ENCODE results near the gene CAPS2. TPM values are rescaled to one million over a fixed set of nuclear protein-coding genes. Genes with fewer than 3 reads are reported as not detected.

The CAPS2 gene
- total and polyA plus RNA-seq, 2 experiments from 2014 or later = 2.9 to 7.4 TPM

DNA sequence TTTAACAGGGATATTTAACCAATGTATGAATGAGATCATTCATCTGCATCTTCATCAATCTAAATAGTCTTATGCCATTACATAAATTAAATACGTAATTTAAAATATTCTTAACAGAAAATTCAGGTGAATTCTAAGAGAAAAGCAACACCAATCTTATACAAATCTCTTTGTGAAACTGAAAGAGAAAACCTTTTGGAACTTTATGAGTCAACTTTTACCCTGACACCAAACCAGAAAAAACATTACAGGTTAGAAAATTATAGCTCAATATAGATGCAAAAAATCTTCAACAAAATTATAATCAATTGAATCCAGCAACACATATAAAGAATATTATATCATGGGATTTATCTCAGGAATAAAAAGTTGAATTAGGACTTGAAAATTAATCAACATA lies 7.8 kb upstream of the CAPS2 start:
- DNase-seq (ENCODE audit: low spot score) (no peak), ATAC-seq (no peak)
- H3K27ac Mint-ChIP-seq = no peak overlapping the region
- no peaks in the 10 kb centered on the region for H3K27me3 Mint-ChIP-seq (ENCODE audit: insufficient read depth, low read depth, poor library complexity)
- H3K79me2 ChIP-seq (replicated peaks; ENCODE audit: insufficient read depth) = no peaks in the 10 kb centered on the region
- H3K9me3 Mint-ChIP-seq = 0 out of 3 replicates have a peak, but pooled peaks cover 3% of the 10 kb centered on the region
- H3K4me2 ChIP-seq = no peak overlapping the region
- H3K4me3 ChIP-seq = no peak overlapping the region
- no peak overlapping the region for H3K27ac ChIP-seq (ENCODE audit: low read depth)
- no peaks in the 10 kb centered on the region for H3K36me3 ChIP-seq (ENCODE audit: insufficient read depth)
- H3K4me1 Mint-ChIP-seq = peaks cover 9% of the 10 kb centered on the region
- no peaks in the 10 kb centered on the region for H3K36me3 Mint-ChIP-seq (ENCODE audit: low read depth)
- no peaks in the 10 kb centered on the region for H3K9me2 ChIP-seq (ENCODE audit: insufficient read depth)
- H2AFZ ChIP-seq = no peak overlapping the region
- H3K4me1 ChIP-seq (ENCODE audit: insufficient read depth) = no peaks in the 10 kb centered on the region
- no peak overlapping the region for H3K4me3 Mint-ChIP-seq
- H3K27me3 ChIP-seq (ENCODE audit: insufficient read depth) = no peaks in the 10 kb centered on the region
- no peak for TF ChIP-seq ZNF114 (CRISPR knock-in tag; IDR thresholded peaks at IDR 0.05)
- TF ChIP-seq, protein P1, sequence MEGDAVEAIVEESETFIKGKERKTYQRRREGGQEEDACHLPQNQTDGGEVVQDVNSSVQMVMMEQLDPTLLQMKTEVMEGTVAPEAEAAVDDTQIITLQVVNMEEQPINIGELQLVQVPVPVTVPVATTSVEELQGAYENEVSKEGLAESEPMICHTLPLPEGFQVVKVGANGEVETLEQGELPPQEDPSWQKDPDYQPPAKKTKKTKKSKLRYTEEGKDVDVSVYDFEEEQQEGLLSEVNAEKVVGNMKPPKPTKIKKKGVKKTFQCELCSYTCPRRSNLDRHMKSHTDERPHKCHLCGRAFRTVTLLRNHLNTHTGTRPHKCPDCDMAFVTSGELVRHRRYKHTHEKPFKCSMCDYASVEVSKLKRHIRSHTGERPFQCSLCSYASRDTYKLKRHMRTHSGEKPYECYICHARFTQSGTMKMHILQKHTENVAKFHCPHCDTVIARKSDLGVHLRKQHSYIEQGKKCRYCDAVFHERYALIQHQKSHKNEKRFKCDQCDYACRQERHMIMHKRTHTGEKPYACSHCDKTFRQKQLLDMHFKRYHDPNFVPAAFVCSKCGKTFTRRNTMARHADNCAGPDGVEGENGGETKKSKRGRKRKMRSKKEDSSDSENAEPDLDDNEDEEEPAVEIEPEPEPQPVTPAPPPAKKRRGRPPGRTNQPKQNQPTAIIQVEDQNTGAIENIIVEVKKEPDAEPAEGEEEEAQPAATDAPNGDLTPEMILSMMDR (conservative IDR thresholded peaks at IDR 0.05; ENCODE audit: low read depth in 2 of 2) = no peak
- no peak for TF ChIP-seq EZH2 (IDR thresholded peaks at IDR 0.05; ENCODE audit: low read depth, unreplicated experiment)
- TF ChIP-seq, protein P2, sequence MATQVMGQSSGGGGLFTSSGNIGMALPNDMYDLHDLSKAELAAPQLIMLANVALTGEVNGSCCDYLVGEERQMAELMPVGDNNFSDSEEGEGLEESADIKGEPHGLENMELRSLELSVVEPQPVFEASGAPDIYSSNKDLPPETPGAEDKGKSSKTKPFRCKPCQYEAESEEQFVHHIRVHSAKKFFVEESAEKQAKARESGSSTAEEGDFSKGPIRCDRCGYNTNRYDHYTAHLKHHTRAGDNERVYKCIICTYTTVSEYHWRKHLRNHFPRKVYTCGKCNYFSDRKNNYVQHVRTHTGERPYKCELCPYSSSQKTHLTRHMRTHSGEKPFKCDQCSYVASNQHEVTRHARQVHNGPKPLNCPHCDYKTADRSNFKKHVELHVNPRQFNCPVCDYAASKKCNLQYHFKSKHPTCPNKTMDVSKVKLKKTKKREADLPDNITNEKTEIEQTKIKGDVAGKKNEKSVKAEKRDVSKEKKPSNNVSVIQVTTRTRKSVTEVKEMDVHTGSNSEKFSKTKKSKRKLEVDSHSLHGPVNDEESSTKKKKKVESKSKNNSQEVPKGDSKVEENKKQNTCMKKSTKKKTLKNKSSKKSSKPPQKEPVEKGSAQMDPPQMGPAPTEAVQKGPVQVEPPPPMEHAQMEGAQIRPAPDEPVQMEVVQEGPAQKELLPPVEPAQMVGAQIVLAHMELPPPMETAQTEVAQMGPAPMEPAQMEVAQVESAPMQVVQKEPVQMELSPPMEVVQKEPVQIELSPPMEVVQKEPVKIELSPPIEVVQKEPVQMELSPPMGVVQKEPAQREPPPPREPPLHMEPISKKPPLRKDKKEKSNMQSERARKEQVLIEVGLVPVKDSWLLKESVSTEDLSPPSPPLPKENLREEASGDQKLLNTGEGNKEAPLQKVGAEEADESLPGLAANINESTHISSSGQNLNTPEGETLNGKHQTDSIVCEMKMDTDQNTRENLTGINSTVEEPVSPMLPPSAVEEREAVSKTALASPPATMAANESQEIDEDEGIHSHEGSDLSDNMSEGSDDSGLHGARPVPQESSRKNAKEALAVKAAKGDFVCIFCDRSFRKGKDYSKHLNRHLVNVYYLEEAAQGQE (IDR thresholded peaks at IDR 0.05; ENCODE audit: unreplicated experiment) = no peak
- TF ChIP-seq NANOG (IDR thresholded peaks at IDR 0.05; ENCODE audit: borderline replicate concordance) = no peak
- TF ChIP-seq CREB1 (CRISPR knock-in tag; IDR thresholded peaks at IDR 0.05; ENCODE audit: low read depth) = no peak
- TF ChIP-seq, protein P3, sequence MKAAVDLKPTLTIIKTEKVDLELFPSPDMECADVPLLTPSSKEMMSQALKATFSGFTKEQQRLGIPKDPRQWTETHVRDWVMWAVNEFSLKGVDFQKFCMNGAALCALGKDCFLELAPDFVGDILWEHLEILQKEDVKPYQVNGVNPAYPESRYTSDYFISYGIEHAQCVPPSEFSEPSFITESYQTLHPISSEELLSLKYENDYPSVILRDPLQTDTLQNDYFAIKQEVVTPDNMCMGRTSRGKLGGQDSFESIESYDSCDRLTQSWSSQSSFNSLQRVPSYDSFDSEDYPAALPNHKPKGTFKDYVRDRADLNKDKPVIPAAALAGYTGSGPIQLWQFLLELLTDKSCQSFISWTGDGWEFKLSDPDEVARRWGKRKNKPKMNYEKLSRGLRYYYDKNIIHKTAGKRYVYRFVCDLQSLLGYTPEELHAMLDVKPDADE (IDR thresholded peaks at IDR 0.05) = no peak
- no peak for TF ChIP-seq STAT1 (IDR thresholded peaks at IDR 0.05; ENCODE audit: unreplicated experiment)
- TF ChIP-seq, protein P4, sequence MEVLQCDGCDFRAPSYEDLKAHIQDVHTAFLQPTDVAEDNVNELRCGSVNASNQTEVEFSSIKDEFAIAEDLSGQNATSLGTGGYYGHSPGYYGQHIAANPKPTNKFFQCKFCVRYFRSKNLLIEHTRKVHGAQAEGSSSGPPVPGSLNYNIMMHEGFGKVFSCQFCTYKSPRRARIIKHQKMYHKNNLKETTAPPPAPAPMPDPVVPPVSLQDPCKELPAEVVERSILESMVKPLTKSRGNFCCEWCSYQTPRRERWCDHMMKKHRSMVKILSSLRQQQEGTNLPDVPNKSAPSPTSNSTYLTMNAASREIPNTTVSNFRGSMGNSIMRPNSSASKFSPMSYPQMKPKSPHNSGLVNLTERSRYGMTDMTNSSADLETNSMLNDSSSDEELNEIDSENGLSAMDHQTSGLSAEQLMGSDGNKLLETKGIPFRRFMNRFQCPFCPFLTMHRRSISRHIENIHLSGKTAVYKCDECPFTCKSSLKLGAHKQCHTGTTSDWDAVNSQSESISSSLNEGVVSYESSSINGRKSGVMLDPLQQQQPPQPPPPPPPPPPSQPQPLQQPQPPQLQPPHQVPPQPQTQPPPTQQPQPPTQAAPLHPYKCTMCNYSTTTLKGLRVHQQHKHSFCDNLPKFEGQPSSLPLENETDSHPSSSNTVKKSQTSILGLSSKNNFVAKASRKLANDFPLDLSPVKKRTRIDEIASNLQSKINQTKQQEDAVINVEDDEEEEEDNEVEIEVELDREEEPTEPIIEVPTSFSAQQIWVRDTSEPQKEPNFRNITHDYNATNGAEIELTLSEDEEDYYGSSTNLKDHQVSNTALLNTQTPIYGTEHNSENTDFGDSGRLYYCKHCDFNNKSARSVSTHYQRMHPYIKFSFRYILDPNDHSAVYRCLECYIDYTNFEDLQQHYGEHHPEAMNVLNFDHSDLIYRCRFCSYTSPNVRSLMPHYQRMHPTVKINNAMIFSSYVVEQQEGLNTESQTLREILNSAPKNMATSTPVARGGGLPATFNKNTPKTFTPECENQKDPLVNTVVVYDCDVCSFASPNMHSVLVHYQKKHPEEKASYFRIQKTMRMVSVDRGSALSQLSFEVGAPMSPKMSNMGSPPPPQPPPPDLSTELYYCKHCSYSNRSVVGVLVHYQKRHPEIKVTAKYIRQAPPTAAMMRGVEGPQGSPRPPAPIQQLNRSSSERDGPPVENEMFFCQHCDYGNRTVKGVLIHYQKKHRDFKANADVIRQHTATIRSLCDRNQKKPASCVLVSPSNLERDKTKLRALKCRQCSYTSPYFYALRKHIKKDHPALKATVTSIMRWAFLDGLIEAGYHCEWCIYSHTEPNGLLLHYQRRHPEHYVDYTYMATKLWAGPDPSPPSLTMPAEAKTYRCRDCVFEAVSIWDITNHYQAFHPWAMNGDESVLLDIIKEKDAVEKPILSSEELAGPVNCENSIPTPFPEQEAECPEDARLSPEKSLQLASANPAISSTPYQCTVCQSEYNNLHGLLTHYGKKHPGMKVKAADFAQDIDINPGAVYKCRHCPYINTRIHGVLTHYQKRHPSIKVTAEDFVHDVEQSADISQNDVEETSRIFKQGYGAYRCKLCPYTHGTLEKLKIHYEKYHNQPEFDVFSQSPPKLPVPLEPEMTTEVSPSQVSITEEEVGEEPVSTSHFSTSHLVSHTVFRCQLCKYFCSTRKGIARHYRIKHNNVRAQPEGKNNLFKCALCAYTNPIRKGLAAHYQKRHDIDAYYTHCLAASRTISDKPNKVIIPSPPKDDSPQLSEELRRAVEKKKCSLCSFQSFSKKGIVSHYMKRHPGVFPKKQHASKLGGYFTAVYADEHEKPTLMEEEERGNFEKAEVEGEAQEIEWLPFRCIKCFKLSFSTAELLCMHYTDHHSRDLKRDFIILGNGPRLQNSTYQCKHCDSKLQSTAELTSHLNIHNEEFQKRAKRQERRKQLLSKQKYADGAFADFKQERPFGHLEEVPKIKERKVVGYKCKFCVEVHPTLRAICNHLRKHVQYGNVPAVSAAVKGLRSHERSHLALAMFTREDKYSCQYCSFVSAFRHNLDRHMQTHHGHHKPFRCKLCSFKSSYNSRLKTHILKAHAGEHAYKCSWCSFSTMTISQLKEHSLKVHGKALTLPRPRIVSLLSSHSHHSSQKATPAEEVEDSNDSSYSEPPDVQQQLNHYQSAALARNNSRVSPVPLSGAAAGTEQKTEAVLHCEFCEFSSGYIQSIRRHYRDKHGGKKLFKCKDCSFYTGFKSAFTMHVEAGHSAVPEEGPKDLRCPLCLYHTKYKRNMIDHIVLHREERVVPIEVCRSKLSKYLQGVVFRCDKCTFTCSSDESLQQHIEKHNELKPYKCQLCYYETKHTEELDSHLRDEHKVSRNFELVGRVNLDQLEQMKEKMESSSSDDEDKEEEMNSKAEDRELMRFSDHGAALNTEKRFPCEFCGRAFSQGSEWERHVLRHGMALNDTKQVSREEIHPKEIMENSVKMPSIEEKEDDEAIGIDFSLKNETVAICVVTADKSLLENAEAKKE (CRISPR knock-in tag; IDR thresholded peaks at IDR 0.05) = no peak
- TF ChIP-seq EZH2phosphoT487 (IDR thresholded peaks at IDR 0.05; ENCODE audit: unreplicated experiment) = no peak
- TF ChIP-seq JUNB (IDR thresholded peaks at IDR 0.05; ENCODE audit: unreplicated experiment) = no peak
- no peak for TF ChIP-seq POLR2AphosphoS5 (IDR thresholded peaks at IDR 0.05; ENCODE audit: low read depth)
- TF ChIP-seq ZNF331 (CRISPR knock-in tag; IDR thresholded peaks at IDR 0.05; ENCODE audit: low read depth) = no peak
- no peaks in the 10 kb centered on the region for H3F3A ChIP-seq (replicated peaks; ENCODE audit: low read depth)
- H4K20me1 ChIP-seq (replicated peaks; ENCODE audit: insufficient read depth) = no peaks in the 10 kb centered on the region
